ENCODE measurements around the gene SCAPER. TPM values are rescaled to one million over a fixed set of nuclear protein-coding genes. Genes with fewer than 3 reads are reported as not detected.

SCAPER gene
- total RNA-seq, 1 experiment from 2014 or later, result 7.4 TPM

DNA sequence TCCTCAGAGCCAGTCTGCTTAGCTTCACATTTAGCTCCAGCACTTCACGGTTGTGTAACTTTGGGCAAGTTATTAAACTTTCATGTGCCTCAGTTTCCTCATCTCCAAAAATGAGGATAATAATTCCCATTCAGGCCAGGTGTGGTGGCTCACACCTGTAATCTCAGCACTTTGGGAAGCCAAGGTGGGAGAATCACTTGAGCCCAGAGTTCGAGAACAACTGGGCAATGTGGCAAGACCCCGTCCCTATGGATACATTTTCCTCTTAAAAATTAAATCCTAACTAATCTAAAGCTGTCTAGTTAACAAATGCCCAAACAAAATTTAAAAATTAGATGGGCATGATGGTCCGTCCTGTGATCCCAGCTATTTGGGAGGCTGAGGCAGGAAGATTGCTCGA lies 33.6 kb upstream of the SCAPER start:
- TF ChIP-seq CTCF (conservative IDR thresholded peaks at IDR 0.05), result no peak
- Histone ChIP-seq H4K20me1 (ENCODE audit: control insufficient read depth, insufficient read depth, insufficient read length) (no peaks in the 10 kb centered on the region), H3T11ph (ENCODE audit: low read length) (no peak overlapping the region), H3K79me1 (ENCODE audit: insufficient read depth, low read depth, low read length, poor library complexity, severe bottlenecking) (peaks cover 3% of the 10 kb centered on the region), H3K79me2 (ENCODE audit: insufficient read depth, low read length) (peaks cover 1% of the 10 kb centered on the region; the same call in 1 of the 2 replicates), H3K23ac (ENCODE audit: insufficient read length, low read depth, low read length) (no peak overlapping the region), H3K4me2 (ENCODE audit: insufficient read depth, insufficient read length, low read length) (no peak overlapping the region), H2AFZ (ENCODE audit: low read length) (no peak overlapping the region), H3K9me3 (ENCODE audit: control insufficient read depth, low read depth, low read length) (no peaks in the 10 kb centered on the region), H2AK5ac (ENCODE audit: insufficient read length, low read length) (no peak overlapping the region), H4K5ac (ENCODE audit: insufficient read length, low read depth, low read length) (no peak overlapping the region), H2BK5ac (ENCODE audit: insufficient read length, low read length) (no peak overlapping the region), H3K4me1 (ENCODE audit: insufficient read depth, low read length) (no peaks in the 10 kb centered on the region), H3K56ac (ENCODE audit: insufficient read length, low read depth, low read length) (no peak overlapping the region), H2BK120ac (ENCODE audit: low read depth, low read length, poor library complexity, severe bottlenecking) (no peak overlapping the region), H4K91ac (ENCODE audit: insufficient read length, low read depth, low read length) (no peak overlapping the region), H3K4ac (ENCODE audit: low read depth, low read length) (no peak overlapping the region), H2BK20ac (ENCODE audit: low read depth, low read length, poor library complexity, severe bottlenecking) (no peak overlapping the region), H2BK15ac (ENCODE audit: low read depth, low read length) (no peak overlapping the region), H3K9ac (ENCODE audit: extremely low read depth, insufficient read length, low read length) (no peak overlapping the region), H3K23me2 (ENCODE audit: insufficient read length, low read depth, low read length, poor library complexity, severe bottlenecking) (no peaks in the 10 kb centered on the region), H2BK12ac (ENCODE audit: insufficient read length, low read depth, low read length) (no peak overlapping the region), H3K27ac (ENCODE audit: insufficient read length, low read depth, low read length) (no peak overlapping the region), H4K8ac (replicated peaks; ENCODE audit: insufficient read length, low read depth, low read length) (no peak overlapping the region), H3K27me3 (ENCODE audit: insufficient read depth, low read length) (no peaks in the 10 kb centered on the region), H3K18ac (ENCODE audit: insufficient read length, low read depth, low read length) (no peak overlapping the region), H3K14ac (ENCODE audit: insufficient read depth, low read length) (no peak overlapping the region)
- Mint-ChIP-seq H3K36me3 (ENCODE audit: insufficient read depth in 1 of 3, low read depth in 3 of 3) (peaks cover 27 to 67% (median 58%) of the 10 kb centered on the region in 3 experiments), H3K4me1 (peaks cover 11 to 13% of the 10 kb centered on the region in 2 experiments), H3K27me3 (ENCODE audit: low read depth) (no peaks in the 10 kb centered on the region), H3K27ac (no peak overlapping the region), H3K9me3 (no peaks in the 10 kb centered on the region), H3K4me3 (no peak overlapping the region)
- WGBS (ENCODE audit: extremely low coverage, insufficient read length, low lambda C conversion rate), result no CpG with 5 or more reads among the region's 5 CpGs
- no peak for DNase-seq

All from H9 (cell line).